T-helper 2 cell treated with Interferon-gamma antibody and Interleukin-4, amounts not matched to agents 5 μg/mL and 100 μg/mL, for 36 hours (primary cell): ENCODE measurements around the gene VWA8.
"Not testable (repeated sequence)": the region's sequence is repeated elsewhere in the genome, so short reads cannot be mapped to it uniquely, and the experiment has no call there.

Source experiments
- DNase-seq: peaks from one replicate; pipeline ENCODE4 v3.0.0; 2021; ENCODE audit warnings: low spot score
- H3K27ac Mint-ChIP-seq: one replicate; pipeline ENCODE4 v1.8.0; 2021; ENCODE audit warnings: mild to moderate bottlenecking, mixed read lengths
- H3K27me3 Mint-ChIP-seq: one replicate; pipeline ENCODE4 v1.8.0; 2021; ENCODE audit warnings: low read depth, mixed read lengths
- H3K36me3 Mint-ChIP-seq: one replicate; pipeline ENCODE4 v1.8.0; 2021; ENCODE audit warnings: low read depth, mixed read lengths
- H3K4me1 Mint-ChIP-seq: one replicate; pipeline ENCODE4 v1.8.0; 2021; ENCODE audit warnings: low read depth, mixed read lengths
- H3K4me3 Mint-ChIP-seq: one replicate; pipeline ENCODE4 v1.8.0; 2022; ENCODE audit warnings: mild to moderate bottlenecking, moderate library complexity, mixed read lengths
- H3K9me3 Mint-ChIP-seq: one replicate; pipeline ENCODE4 v1.8.0; 2021; ENCODE audit warnings: mixed read lengths

VWA8 gene

GRCh38 chr13:41548910-41549309 lies 412.0 kb downstream of the VWA8 start:
- no peak for DNase-seq
- Mint-ChIP-seq H3K27me3 (no peaks in the 10 kb centered on the region), H3K36me3 (no peaks in the 10 kb centered on the region), H3K27ac (no peak overlapping the region), H3K4me3 (no peak overlapping the region), H3K9me3 (peaks cover 3% of the 10 kb centered on the region), H3K4me1 (peaks cover 7% of the 10 kb centered on the region)

GRCh38 chr13:41548031-41548430 lies 412.9 kb downstream of the VWA8 start:
- no peak for DNase-seq
- peaks cover 12% of the 10 kb centered on the region for H3K9me3 Mint-ChIP-seq
- no peaks in the 10 kb centered on the region for H3K27me3 Mint-ChIP-seq
- H3K36me3 Mint-ChIP-seq, result no peaks in the 10 kb centered on the region
- H3K4me1 Mint-ChIP-seq, result peaks cover 5% of the 10 kb centered on the region
- no peak overlapping the region for H3K27ac Mint-ChIP-seq
- H3K4me3 Mint-ChIP-seq, result no peak overlapping the region

DNA sequence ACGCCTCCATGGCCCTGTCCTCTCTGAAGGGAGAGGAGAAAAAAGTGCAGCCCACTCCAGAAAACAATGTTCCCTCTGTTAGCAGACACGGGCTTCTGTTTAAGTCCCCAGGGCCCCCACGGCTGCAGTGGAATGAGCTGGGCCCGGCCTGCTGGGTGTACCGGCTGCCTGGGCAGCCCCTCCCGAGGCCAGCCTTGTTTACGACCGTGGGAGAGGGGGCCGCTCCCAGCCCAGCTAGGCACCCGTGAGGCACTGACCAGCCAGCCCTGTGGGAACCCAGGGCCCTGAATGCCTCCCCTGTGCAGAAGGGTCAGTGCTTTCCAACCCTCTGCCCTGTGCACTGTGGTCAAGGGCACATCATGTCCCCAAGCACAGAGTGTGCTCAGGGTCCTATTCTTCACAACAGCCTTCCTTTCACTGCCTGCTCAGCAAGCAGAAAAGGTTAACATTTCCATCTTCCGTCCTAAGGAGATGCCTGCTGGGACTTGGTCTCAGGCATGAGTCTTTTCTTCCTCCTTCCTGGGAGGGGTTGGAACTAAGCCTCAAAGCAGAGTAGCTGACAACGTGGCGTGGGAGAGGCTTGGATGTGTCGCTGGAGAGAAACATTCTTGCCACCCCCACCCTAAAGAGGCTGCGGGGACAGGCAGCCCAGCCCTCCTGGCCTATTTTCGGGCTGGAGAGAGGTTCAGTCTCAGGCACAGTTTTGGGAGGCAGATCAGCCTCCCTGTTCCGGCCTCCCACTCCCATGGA lies 413.5 kb downstream of the VWA8 start:
- Mint-ChIP-seq H3K27ac (peak overlapping the region; percentile 43), H3K27me3 (no peaks in the 10 kb centered on the region), H3K4me3 (no peak overlapping the region), H3K9me3 (peaks cover 17% of the 10 kb centered on the region), H3K36me3 (no peaks in the 10 kb centered on the region), H3K4me1 (peaks cover 5% of the 10 kb centered on the region)
- DNase-seq, result no peak

GRCh38 chr13:41546372-41547190 lies 414.3 kb downstream of the VWA8 start:
- Mint-ChIP-seq H3K27ac (no peak overlapping the region), H3K27me3 (no peaks in the 10 kb centered on the region)
- DNase-seq, result peak; percentile 34

GRCh38 chr13:41545432-41545707 lies 415.5 kb downstream of the VWA8 start:
- H3K27ac Mint-ChIP-seq, result no peak overlapping the region

More at GRCh38 chr13:41546372-41547190, 414.3 kb downstream of the VWA8 start:
- Mint-ChIP-seq H3K4me3 (no peak overlapping the region), H3K9me3 (peaks cover 18% of the 10 kb centered on the region), H3K36me3 (no peaks in the 10 kb centered on the region), H3K4me1 (peaks cover 5% of the 10 kb centered on the region)

DNA sequence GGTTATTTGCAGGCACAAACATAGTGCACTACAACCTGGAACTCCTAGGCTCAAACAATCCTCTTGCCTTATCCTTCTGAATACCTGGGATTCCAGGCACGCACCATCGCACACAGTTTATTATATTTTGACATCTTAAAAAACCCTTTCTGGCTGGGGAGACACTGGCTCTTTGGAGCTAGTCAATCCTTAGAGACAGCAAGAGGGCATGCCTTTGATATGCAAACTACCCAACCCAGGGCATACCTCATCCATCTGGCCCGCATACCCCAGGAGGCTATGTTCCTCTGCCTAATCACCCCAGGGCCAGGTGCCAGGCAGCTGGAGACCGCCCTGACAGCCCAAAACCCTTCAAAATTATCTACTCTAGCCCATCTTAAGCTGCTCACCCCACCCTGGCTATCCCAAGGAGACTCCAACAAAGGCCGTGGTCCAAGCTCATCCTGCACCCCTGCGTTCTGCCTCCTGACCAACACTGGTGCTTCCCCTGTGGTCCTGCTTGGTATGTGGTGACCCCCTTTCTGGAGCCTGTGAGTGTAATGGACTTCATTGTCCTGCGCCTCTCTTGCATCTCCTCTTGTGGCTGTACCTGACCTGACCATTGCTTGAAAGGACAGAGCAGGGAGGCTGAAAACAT lies 417.1 kb downstream of the VWA8 start:
- no peak for DNase-seq
- peaks cover 18% of the 10 kb centered on the region for H3K9me3 Mint-ChIP-seq
- no peaks in the 10 kb centered on the region for H3K27me3 Mint-ChIP-seq
- no peak overlapping the region for H3K27ac Mint-ChIP-seq
- no peaks in the 10 kb centered on the region for H3K36me3 Mint-ChIP-seq
- no peak overlapping the region for H3K4me3 Mint-ChIP-seq
- H3K4me1 Mint-ChIP-seq, result peaks cover 14% of the 10 kb centered on the region

More at GRCh38 chr13:41545432-41545707, 415.5 kb downstream of the VWA8 start:
- Mint-ChIP-seq H3K27me3 (no peaks in the 10 kb centered on the region), H3K9me3 (peaks cover 18% of the 10 kb centered on the region), H3K36me3 (no peaks in the 10 kb centered on the region), H3K4me3 (no peak overlapping the region), H3K4me1 (peaks cover 12% of the 10 kb centered on the region)
- DNase-seq, result no peak

GRCh38 chr13:41542799-41543198 lies 418.1 kb downstream of the VWA8 start:
- not testable (repeated sequence) for H3K4me3 Mint-ChIP-seq, H3K27me3 Mint-ChIP-seq, H3K36me3 Mint-ChIP-seq, DNase-seq, H3K27ac Mint-ChIP-seq
- Mint-ChIP-seq H3K4me1 (peaks cover 14% of the 10 kb centered on the region), H3K9me3 (peaks cover 18% of the 10 kb centered on the region)

DNA sequence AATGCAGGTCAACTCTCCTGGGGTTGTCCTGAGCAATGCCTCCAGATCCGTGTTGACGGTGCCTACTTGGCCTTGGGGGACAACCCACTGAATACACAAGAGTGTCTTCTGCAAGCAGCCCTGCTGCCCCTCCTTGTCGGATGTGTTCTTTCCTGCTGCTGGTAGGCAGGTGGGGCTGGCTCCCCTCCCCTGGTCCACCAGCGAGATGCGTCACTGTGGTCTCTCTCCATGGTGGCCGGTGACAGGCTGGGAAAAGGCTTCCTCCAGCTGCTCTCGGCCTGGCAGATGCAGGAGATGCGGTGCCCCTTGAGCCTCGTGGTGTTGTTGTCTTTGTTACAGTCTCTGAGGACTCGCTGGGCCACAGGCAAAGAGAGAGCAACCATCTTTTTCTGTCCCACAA lies 418.6 kb downstream of the VWA8 start:
- DNase-seq, result no peak
- H3K9me3 Mint-ChIP-seq, result peaks cover 18% of the 10 kb centered on the region
- no peaks in the 10 kb centered on the region for H3K36me3 Mint-ChIP-seq
- no peak overlapping the region for H3K4me3 Mint-ChIP-seq
- H3K27ac Mint-ChIP-seq, result no peak overlapping the region
- H3K4me1 Mint-ChIP-seq, result peaks cover 14% of the 10 kb centered on the region
- peaks cover 8% of the 10 kb centered on the region for H3K27me3 Mint-ChIP-seq

GRCh38 chr13:41541142-41541938 lies 419.6 kb downstream of the VWA8 start:
- Mint-ChIP-seq H3K27me3 (peaks cover 8% of the 10 kb centered on the region), H3K4me3 (no peak overlapping the region), H3K9me3 (peaks cover 18% of the 10 kb centered on the region), H3K4me1 (peaks cover 14% of the 10 kb centered on the region), H3K36me3 (no peaks in the 10 kb centered on the region), H3K27ac (no peak overlapping the region)
- DNase-seq, result no peak

DNA sequence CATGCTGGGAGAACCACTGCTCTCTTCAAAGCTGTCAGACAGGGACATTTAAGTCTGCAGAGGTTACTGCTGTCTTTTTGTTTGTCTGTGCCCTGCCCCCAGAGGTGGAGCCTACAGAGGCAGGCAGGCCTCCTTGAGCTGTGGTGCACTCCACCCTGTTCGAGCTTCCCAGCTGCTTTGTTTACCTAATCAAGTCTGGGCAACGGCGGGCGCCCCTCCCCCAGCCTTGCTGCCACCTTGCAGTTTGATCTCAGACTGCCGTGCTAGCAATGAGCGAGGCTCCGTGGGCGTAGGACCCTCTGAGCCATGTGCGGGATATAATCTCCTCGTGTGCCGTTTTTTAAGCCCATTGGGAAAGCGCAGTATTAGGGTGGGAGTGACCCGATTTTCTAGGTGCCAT lies 420.7 kb downstream of the VWA8 start:
- H3K36me3 Mint-ChIP-seq, H3K27ac Mint-ChIP-seq, DNase-seq, H3K4me1 Mint-ChIP-seq: not testable (repeated sequence)
- Mint-ChIP-seq H3K27me3 (peaks cover 10% of the 10 kb centered on the region), H3K4me3 (peak overlapping the region; percentile 34), H3K9me3 (peaks cover 18% of the 10 kb centered on the region)

DNA sequence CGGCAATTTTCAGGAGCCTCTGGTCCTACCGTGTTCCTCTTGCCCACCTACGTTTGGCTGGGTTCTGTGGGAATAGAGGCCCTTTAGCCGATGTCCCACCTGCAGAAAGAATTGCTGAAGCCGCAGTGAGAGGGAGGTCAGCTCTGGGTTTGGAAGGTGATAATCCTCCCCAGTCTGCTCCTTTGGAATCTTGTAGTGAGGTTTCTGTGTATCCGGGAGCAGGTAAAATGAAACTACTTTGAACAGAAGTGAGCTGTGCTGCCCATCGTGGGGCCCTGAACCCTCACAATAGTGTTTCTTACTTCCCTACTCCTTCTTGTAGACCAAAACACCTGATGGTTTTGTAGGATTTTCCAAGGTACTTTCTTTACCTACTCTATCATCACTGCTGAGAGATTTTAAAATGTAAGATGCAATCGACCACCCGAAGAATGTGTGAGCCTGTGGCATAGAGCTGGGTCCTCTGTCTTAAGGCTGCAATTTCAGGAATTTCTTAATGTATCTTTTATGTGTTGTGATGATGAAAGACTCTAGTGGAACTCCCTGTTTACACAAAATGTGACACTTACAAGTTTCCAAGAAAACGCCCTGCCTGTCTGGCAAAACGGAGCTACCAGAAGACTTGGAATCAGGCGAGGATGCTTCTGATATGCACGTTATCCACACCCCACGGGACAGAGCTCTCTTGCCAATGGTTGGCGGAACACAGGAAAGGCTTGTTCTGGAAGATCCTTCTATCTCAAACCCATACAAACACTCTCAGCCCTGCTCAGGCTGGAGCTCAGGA lies 427.4 kb downstream of the VWA8 start:
- DNase-seq, result no peak
- Mint-ChIP-seq H3K4me1 (no peaks in the 10 kb centered on the region), H3K4me3 (no peak overlapping the region), H3K9me3 (no peaks in the 10 kb centered on the region), H3K27me3 (peaks cover 11% of the 10 kb centered on the region), H3K27ac (no peak overlapping the region), H3K36me3 (no peaks in the 10 kb centered on the region)

DNA sequence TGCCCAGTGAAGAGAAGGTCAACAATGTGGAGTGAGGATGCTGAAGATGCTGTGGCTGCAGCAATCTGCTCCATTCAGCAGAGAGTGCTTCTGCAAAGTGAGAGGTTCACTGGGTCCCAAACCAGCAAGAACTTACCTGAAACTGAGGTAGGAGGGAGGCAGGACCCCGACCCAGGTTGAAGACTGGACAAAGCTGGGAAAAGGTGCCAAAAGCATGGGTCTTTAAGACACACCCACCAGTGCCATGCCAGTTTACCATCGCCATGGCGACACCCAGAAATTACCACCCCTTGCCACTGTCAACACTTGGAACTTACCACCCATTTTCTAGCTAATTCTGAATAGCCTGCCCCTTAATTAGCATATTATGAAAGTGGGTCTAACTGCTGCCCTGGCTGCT lies 432.9 kb downstream of the VWA8 start:
- H3K36me3 Mint-ChIP-seq, result no peaks in the 10 kb centered on the region
- no peak overlapping the region for H3K4me3 Mint-ChIP-seq
- H3K27ac Mint-ChIP-seq, result no peak overlapping the region
- DNase-seq, result no peak
- no peaks in the 10 kb centered on the region for H3K9me3 Mint-ChIP-seq
- peaks cover 2% of the 10 kb centered on the region for H3K4me1 Mint-ChIP-seq
- H3K27me3 Mint-ChIP-seq, result peaks cover 9% of the 10 kb centered on the region
